ENCODE measurements around the gene SYTL3.
"Not testable (repeated sequence)": the region's sequence is repeated elsewhere in the genome, so short reads cannot be mapped to it uniquely, and the experiment has no call there.

The SYTL3 gene

DNA sequence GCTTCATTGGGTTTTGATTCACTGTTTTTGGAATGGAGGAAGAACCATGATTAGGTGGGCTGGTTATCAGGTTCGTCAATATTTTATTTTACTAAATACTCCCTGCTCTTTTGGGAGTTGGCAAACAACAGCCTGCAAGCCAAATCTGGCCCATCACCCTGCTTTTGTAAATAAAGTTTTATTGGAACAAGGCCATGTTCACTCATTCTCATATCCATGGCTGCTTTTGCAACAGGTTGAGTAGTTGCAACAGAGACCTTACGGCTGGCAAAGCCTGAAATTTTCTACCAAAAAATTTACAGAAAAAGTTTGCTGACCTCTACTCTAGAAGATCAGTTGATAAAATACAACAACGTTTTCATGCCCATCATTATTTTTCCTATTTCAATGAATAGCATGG lies 45.1 kb downstream of the SYTL3 start:
- DNase-seq = no peak

DNA sequence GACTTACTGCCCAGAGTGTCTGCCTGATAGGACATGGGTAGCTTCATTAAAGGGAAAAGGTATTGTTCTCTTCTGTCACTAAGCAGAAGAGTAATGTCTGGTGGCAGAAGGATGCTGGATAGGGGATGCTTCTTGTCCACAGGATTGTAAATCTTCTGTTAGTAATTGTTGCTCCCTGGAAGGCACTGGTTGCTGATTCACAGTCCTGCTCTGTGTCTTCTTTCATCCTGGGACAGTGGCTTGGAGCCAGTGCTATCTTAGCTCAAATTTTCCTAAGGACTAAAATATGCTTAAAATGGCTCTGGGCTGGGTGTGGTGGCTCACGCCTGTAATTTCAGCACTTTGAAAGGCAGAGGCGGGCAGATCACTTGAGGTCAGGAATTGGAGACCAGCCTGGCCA lies 48.0 kb downstream of the SYTL3 start:
- no peak for DNase-seq

DNA sequence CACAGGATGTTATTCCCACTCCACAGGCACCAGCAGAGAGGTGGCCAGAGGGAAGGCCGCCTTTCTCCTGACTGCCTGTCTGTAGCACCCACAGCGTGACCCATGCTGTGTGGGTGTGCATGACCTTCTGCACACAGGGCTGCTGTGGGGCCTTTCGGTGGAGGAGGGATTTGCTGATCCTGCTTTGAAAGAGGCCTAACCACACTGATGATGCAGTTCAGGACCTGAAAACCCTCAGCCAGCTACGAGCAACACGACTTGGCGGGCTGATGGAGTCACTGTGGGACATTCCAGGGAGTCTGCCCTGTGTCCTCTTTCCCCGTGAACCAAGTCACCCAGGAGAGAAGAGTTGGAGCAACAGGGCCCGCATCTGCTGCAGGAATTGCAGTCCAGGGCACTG lies 49.1 kb downstream of the SYTL3 start:
- no peak for DNase-seq

DNA sequence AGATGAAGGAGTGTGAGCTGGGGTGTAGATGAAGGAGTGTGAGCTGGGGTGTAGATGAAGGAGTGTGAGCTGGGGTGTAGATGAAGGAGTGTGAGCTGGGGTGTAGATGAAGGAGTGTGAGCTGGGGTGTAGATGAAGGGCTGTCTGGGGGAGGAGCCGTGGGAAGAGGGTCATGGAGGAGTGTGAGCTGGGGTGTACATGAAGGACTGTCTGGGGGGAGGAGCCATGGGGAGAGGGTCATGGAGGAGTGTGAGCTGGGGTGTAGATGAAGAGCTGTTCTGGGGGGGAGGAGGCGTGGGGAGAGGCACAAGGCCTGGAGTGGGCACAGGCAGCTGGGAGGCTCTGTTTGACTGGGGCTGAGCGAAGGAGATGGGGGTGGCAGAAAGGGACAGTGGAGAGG lies 51.4 kb downstream of the SYTL3 start:
- not testable (repeated sequence) for DNase-seq

DNA sequence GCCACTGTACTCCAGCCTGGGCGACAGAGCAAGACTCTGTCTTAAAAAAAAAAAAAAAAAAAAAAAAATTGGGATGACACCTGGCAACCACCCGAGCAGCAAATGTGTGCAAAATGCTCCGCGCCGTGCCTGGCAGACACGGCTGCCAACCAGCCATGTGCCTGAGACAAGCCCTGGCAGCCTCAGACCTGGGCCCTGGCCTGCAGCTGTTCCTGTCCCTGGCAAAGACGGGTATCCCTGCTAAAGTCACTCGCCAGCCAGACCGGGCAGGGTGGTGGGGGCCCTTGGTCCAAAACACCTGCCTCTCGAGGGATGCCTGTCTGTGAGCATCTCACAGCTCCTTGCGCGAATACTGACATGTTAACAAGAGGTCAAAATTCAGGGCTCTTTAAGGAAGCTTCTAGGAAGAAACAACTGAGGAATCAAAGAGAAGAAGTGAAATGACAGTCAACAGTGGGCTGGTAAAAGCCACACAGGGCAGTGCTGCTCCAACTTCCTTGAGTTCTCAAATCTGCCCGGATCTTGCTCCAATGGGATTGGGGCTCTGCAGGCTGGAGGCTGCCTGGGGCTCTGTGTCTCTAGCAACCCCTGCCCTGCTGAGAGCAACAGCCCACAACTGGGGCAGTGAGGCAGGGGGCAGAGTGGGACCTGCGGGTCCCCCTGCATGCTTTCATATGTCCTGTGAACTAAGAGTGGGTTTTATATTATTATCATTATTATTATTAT lies 53.4 kb downstream of the SYTL3 start:
- DNase-seq = no peak

DNA sequence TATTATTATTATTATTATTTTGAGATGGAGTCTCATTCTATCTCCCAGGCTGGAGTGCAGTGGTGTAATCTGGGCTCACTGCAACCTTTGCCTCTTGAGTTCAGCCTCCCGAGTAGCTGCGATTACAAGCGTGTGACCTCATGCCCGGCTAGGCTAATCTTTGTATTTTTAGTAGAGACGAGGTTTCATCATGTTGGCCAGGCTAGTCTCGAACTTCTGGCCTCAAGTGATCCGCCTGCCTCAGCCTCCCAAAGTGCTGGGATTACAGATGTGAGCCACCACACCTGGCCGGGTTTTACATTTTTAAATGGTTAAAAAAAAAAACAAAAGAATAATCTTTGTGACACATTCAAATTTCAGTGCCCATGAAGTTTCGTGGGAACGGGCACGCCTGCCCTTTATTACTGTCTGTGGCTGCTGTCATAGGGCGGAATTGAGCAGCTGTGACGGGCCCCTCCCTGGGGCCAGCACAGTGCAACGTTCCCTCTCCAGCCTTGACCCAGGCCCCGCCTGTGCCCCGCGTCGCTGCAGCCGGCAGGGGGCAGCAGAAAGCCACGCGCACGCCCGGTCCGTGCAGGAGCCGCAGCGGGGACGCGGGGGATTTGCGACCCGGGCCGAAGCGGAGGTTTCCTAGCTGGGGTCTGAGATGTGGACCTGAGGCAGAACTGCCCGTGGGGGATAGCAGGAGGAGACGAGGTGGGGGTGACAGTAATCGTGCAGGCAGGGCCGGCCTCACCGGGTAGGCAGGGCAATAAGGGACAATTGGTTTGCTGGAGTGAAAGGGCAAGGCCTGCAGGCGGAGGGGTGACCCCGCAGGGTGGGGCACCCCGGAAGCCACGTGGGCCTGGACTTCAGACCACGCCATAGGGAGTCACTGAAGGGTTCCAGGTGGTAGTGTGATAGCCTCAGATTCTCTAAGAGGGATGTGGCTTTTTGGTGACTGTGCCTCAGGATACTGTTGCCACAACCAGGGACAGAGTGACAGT lies 54.3 kb downstream of the SYTL3 start:
- peak; percentile 84 for DNase-seq

DNA sequence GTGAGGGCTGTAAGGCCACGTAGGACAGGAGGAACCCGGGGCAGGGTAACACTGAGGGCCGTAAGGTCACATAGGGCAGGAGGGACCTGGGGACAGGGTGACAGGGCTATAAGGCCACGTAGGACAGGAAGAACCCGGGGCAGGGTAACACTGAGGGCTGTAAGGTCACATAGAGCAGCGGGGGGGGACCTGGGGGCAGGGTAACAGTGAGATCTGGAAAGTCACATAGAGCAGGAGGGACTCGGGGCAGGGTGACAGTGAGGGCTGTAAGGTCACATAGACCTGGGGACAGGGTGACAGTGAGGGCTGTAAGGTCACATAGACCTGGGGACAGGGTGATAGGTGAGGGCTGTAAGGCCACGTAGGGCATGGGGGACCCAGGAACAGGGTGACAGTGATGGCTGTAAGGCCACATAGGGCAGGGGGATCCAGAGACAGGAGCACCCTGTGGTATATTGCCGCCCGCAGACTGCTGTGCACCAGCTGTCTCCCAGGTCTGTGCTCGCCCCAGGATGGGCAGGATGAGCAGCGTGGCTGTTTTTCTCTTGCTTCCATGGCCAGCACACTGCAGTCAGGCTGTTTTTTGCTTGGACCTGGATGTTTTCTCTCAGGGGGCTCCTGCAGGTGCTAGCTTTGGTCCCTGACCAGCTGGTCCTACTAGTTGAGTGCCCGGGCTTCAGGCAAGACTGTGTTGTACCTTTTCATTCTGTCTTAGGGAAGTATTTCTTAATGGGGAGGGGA lies 55.7 kb downstream of the SYTL3 start:
- no peak for DNase-seq

DNA sequence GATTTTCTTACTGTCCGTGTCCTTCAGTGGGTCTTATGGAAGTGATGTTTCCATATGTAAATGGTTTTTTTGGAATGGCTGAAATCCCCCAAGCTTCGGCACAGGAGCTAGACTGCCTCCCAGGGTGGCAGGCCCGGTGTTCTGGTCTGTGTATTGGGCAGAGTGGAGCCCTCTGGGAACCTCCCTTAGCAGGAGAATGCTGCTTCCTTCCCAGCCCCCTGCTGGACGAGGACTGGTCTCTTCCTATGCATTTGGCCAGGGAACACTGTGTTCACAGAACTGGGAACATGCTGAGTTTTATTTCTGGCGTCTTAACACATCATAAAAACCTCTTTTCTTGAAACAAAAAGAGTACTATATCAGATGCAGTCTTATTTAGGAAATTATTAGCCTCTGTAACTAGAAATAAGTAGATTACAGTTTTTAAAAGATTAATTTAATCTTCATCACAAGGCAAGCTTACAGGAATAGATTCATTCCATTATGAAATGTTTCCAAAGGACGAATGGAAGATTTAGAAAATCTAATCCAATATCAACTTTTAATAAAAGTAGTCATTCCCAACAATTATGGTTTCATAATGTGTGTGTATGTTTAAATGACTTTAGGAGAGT lies 56.6 kb downstream of the SYTL3 start:
- DNase-seq = peak; percentile 26

DNA sequence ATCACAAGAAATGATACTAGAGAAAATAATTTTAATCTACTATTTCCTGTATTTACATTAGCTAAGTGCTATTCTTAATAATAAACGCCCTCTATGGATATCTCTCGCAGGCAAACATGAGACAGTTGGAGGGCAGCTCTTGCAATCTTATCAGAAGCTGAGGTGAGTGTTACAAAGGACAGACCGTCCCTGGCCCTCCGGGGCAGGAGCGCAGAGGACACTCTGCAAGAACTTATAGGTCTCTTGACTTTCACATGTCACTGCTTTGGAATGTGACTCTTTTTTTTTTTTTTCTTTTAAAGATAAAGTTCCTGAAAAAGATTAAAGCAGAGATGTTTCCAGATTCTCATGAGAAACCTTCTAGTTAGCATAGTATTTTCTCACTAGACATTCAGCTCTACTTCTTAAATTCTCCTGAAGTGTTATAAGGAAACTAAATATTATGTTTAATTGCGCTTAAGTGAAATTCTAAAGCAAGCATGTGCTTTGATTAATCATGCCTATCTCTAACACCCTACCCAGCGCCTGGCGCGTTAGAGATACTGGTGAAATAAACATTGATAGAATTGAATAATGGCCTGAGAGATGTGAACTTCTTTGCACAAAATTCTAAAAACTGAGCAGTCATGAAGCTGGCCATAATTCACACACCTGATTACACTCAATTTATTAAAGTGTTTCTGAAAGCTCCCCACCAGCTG lies 57.4 kb downstream of the SYTL3 start:
- peak; percentile 19 for DNase-seq

DNA sequence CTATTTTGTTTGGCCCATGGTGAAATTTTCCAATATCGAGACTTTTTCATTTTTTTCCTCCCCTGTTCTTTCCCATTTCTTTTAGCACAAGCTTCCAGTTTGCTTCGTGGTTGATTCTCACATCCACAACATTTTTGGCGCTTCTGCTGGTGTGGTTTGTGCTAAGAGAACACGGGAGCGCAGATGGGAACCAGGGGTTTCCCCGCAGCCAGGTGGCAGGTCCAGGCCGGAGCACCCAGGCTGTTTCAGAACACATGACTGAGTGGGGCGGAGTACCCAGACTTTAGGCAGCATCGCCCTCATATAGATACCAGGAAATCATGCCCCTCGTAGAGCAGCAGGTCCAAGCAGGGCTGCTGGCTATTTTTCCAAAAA lies 58.0 kb downstream of the SYTL3 start:
- DNase-seq = peak; percentile 31

DNA sequence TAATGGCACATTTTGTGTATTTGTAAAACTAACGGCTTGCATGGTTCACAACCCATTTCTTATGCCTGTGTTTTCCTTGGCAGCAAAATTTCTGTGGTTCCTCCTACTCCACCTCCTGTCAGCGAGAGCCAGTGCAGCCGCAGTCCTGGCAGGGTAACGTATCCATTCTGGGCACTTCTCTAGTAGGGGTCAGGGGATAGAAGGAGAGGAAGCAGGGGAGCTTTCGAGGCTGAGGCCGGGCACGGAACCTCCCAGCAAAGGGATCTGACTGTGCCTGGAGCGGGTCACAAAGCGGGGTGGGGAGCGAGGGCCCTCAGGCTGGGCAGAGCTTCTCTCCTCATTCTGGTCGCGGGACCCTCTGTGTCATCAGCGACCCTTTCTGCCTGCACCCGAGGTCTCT lies 58.4 kb downstream of the SYTL3 start:
- DNase-seq = peak; percentile 13

DNA sequence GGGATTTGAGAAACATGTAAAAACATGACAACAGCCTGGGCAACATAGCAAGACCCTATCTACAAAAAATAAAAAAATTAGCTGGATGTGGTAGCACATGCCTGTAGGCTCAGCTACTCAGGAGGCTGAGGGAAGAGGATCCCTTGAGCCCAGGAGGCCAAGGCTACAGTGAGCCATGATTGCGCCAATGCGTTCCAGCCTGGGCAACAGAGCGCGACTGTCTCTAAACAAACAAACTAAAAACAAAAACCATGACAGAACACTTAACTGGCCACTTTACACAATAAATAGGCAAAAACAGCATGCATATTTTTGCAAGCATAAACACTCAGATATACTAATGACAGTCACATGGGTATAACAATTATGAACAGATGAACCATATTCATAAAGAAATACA lies 60.0 kb downstream of the SYTL3 start:
- DNase-seq = no peak

DNA sequence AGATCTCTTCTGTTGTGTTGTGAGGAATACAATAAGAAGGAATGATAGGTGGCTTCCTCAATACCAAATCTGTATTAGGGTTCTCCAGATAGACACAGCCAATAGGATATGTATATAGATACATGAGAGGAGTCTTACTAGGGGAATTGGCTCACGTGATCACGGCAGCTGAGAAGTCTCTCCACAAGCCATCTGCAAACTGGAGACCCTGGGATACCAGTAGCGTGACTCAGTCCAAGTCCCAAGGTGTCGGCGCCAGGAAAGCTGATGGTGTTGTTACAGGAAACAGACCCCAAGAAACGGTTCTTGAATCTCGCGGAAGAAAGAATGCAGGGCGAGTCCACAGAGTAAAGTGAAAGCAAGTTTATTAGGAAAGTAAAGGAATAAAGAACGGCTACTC lies 61.4 kb downstream of the SYTL3 start:
- no peak for DNase-seq

DNA sequence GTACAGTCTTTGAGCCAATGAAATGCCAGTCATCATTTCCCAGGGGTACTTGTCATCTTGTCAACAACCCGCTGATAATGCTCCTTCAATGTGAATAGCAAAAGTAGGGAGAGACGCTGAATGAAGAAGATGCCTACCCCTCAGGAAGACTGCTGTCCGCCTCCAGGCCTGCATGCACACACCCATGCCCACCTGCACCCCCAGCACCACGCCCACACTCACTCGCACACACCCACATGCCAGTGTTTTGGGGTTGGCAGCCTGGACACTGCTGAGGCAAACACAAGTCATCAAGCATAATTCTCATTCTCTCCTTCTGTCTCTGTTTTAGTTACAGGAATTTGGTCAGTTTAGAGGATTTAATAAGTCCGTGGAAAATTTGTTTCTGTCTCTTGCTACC lies 63.6 kb downstream of the SYTL3 start:
- DNase-seq = no peak

DNA sequence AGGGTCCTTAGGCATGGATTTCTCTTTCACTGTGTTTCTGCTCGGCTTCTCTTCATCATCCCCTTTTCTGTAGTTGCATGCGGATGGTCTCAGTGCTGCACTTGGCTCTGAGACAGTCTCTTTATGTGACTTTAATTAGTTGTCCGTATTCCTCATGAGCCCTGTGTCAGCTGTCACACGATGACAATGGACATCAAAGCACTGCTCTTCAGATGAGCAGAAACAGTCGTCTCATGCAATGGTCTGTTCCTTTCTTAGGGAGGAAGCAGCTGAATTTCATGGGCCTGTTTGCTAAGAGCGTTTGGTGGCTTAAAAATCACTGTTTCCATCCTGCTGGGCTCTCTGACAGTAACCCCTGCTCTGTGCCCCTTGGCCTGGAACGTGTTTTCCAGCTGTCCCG lies 64.9 kb downstream of the SYTL3 start:
- no peak for DNase-seq

DNA sequence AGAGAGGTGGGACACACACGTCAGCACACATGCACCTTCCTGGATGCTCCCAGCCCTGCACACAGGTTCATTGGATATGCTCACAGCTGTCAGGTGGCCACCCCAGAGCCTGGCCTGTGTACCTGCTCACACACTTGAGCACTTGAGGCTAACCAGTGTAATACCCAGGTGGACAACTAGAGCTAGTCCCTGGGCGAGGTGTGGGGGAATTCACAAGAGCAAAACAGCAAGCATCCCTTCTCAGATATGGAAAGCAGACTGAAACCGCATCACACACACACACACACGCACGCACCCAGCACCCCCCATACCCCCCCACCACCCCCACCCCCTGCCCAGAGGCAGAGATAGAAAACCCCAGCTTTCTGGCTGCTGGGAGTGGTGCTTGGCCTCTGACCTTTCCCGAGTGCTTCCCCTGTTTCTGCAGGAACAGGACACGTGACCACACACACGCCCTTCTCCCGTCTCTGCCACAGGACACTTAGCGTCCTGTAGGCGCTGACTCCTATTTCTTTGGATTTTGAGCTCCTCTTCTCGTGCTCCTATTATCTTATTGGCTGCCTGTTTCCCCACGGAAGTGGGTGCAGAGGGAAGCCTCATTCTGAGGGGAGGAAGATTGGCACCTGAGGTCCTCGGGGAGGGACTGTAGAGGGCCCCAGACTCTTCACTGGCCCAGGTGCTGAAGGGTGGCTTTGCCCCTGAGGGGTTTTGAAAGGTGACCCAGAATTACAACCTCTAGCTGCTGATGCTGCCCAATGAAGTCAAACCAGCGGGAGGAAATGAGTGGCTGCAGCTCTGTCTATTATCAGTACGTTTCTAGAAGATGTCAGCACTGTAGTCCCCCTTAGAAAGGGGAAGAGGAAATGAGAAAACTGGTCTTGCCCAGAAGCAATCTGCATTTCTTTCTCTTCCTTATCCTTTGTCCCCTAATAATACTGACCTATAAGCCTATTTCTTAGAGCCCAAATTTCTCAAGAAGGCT lies 65.8 kb downstream of the SYTL3 start:
- no peak for DNase-seq

DNA sequence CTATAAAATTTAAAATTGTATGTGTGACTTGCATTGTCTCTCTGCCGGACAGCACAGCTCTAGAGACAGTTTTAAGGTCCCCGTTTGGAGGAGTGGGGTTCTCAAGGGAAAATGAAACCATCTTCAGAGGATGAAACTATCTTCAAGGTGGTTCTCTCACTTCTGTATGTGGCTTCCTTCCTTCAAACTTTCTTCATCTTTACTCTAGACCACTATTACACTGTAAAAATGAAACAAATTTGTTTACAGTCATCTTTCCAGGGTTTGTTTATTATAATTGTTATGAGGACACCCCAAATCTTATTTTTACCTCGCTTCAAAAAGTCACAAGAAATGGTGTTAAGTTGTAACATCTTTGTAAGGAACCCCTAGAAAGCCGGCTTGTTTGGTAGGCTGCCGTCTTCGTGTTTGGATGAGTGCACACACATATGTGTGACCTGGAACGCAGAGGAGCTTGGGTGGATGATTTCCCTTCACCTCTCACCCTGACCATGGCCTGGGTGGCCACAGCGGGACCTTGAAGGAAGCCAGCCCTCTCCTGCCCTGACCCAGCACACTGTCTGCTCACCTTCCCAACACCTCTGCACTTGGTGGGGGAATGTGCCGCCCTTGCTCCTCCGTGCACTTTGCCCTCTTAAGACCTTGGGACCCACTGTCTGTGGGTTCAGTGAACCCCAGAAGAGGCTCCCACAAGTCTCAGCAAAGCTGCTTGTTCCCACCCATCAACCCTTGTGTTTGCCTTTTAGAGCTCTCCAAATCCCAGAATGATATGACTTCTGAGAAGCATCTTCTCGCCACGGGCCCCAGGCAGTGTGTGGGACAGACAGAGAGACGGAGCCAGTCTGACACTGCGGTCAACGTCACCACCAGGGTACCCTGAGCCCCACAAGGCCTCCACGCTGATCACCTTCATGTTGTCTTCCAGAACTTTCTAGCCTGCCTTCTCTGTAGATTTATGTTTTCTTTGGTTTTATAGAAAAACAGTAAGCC lies 67.8 kb downstream of the SYTL3 start:
- DNase-seq = no peak

DNA sequence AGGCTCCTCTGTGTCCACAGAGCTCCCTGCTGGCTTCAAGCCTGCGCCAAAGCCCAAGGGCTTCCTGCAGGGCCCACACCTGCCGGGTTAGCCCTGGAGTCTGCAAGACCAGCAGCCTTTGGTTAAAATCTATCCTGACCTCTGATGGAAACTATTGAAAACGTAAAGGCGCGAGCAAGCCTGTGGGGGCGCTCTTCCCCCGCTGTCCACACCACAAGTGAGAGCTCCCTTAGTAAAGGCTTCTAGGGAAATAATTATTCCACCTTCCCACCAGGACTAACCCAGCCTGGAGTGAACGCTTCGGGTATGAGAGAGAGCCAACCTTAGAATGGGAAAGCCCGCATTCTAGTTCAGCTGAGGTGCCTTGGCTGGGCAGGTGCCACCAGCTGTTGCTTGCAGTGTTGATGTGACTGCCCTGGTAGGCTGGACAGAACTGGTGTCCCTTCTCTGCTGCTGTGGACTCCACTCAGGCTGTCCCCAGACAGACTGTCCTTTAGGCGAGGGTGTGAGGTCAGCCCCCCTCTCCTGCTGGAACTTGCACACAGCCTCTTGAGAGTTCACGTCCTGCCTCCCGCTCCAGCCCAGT lies 68.7 kb downstream of the SYTL3 start:
- peak; percentile 31 for DNase-seq

DNA sequence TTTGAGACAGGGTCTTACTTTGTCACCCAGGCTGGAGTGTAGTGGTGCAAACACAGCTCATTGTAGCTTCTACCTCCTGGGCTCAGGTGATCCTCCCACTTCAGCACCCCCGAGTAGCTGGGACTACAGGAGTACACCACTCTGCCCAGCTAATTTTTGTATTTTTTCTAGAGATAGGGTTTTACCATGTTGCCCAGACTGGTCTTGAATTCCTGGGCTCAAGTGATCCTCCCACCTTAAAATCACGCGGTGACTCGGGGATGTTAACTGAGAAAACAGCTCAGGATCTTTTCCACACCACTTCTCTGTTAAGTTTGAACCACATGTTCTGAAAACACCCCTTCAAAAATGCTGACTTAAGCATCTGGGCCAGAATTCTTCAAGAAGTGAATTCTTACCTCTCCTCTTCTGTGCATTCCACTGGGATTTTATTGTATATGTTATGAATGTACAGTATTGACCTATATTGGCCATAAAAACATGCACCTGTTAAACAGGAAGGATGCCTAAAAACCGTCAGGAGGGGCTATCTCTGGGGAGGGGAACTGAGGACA lies 72.4 kb downstream of the SYTL3 start:
- DNase-seq = no peak

All from right kidney (tissue), 1 donor.